GM23338 (cell line): ENCODE measurements around the gene TEX30. TPM values are rescaled to one million over a fixed set of nuclear protein-coding genes. Genes with fewer than 3 reads are reported as not detected.
A peak's percentile ranks its signal among the peaks of the same experiment; 100 is the strongest.

Source experiments
- ATAC-seq: fragments of 200-7000 bp; cut with Tn5 transposase; 3 replicates; pipeline ENCODE4 v1.9.1; 2020
- DNase-seq: peaks from one replicate; pipeline ENCODE4 v3.0.0-alpha.2; 2015; ENCODE audit warnings: low spot score
- H2AFZ ChIP-seq: fragments of 200-600 bp; sonication (generic); 2 replicates; pipeline ENCODE4 v1.8.0; 2016; ENCODE audit warnings: antibody characterized with exemption, mild to moderate bottlenecking, moderate library complexity
- H3F3A ChIP-seq: fragments of 200-600 bp; sonication (generic); replicated peaks from 2 replicates; pipeline ENCODE4 v1.8.0; 2017; ENCODE audit warnings: antibody characterized with exemption, mixed run types, low read depth
- H3K27ac ChIP-seq: fragments of 200-600 bp; sonication (generic); 2 replicates; pipeline ENCODE4 v1.6.1; 2016; ENCODE audit warnings: low read depth
- H3K27me3 ChIP-seq: fragments of 200-600 bp; sonication (generic); 2 replicates; pipeline ENCODE4 v1.8.0; 2016; ENCODE audit warnings: mild to moderate bottlenecking, mixed run types, moderate library complexity; ENCODE audit not compliant: insufficient read depth
- H3K36me3 ChIP-seq: fragments of 200-600 bp; sonication (generic); 2 replicates; pipeline ENCODE4 v1.8.0; 2016; ENCODE audit warnings: mild to moderate bottlenecking; ENCODE audit not compliant: insufficient read depth
- H3K4me1 ChIP-seq: fragments of 200-600 bp; sonication (generic); 2 replicates; pipeline ENCODE4 v1.8.0; 2016; ENCODE audit warnings: mild to moderate bottlenecking, moderate library complexity; ENCODE audit not compliant: insufficient read depth
- H3K4me2 ChIP-seq: fragments of 200-600 bp; sonication (generic); 2 replicates; pipeline ENCODE4 v1.7.1; 2017; ENCODE audit warnings: mixed run types
- H3K4me3 ChIP-seq: fragments of 200-600 bp; sonication (generic); 2 replicates; pipeline ENCODE4 v1.6.1; 2016; ENCODE audit warnings: mixed run types
- H3K79me2 ChIP-seq: fragments of 200-600 bp; sonication (generic); replicated peaks from 2 replicates; pipeline ENCODE4 v1.8.0; 2017; ENCODE audit warnings: mild to moderate bottlenecking; ENCODE audit not compliant: insufficient read depth
- H3K9me2 ChIP-seq: fragments of 200-600 bp; sonication (generic); 2 replicates; pipeline ENCODE4 v1.8.0; 2017; ENCODE audit not compliant: insufficient read depth
- H4K20me1 ChIP-seq: fragments of 200-600 bp; sonication (generic); replicated peaks from 2 replicates; pipeline ENCODE4 v1.8.0; 2017; ENCODE audit warnings: mild to moderate bottlenecking; ENCODE audit not compliant: insufficient read depth
- H3K27ac Mint-ChIP-seq: 2 replicates; pipeline ENCODE4 v1.8.0; 2020; ENCODE audit warnings: inconsistent platforms, mild to moderate bottlenecking, moderate library complexity, mixed read lengths
- H3K27me3 Mint-ChIP-seq: 3 replicates; pipeline ENCODE4 v1.8.0; 2022; ENCODE audit warnings: low read depth, mild to moderate bottlenecking, moderate library complexity, mixed read lengths, inconsistent platforms; ENCODE audit not compliant: insufficient read depth, poor library complexity
- H3K36me3 Mint-ChIP-seq: 3 replicates; pipeline ENCODE4 v1.8.0; 2021; ENCODE audit warnings: low read depth, mild to moderate bottlenecking, inconsistent platforms, moderate library complexity, mixed read lengths
- H3K4me1 Mint-ChIP-seq: 3 replicates; pipeline ENCODE4 v1.8.0; 2020; ENCODE audit warnings: mild to moderate bottlenecking, inconsistent platforms, mixed read lengths
- H3K4me3 Mint-ChIP-seq: 3 replicates; pipeline ENCODE4 v1.8.0; 2021; ENCODE audit warnings: moderate library complexity, mild to moderate bottlenecking, inconsistent platforms, mixed read lengths
- H3K9me3 Mint-ChIP-seq: 3 replicates; pipeline ENCODE4 v1.8.0; 2020; ENCODE audit warnings: moderate library complexity, mild to moderate bottlenecking, inconsistent platforms, mixed read lengths
- CREB1 ChIP-seq: fragments of 250-450 bp; sonication (Bioruptor Pico); IDR thresholded peaks from 2 replicates; pipeline ENCODE4 v1.5.0; 2020; ENCODE audit warnings: low read depth, mild to moderate bottlenecking, moderate library complexity
- EZH2 ChIP-seq: fragments of 200-600 bp; sonication (generic); IDR thresholded peaks from one replicate; pipeline ENCODE4 v1.8.0; 2017; ENCODE audit warnings: antibody characterized with exemption, mild to moderate bottlenecking, low read depth; ENCODE audit not compliant: unreplicated experiment
- EZH2phosphoT487 ChIP-seq: fragments of 200-600 bp; sonication (generic); IDR thresholded peaks from one replicate; pipeline ENCODE4 v1.8.1; 2018; ENCODE audit warnings: antibody characterized with exemption; ENCODE audit not compliant: unreplicated experiment
- JUNB ChIP-seq: IDR thresholded peaks from one replicate; pipeline ENCODE4 v1.6.1; 2016; ENCODE audit warnings: antibody characterized with exemption; ENCODE audit not compliant: unreplicated experiment
- NANOG ChIP-seq: IDR thresholded peaks from 2 replicates; pipeline ENCODE4 v1.6.1; 2016; ENCODE audit warnings: antibody characterized with exemption, borderline replicate concordance
- POLR2AphosphoS5 ChIP-seq: IDR thresholded peaks from 2 replicates; pipeline ENCODE4 v1.6.1; 2016; ENCODE audit warnings: antibody characterized with exemption, low read depth
- REST ChIP-seq: IDR thresholded peaks from one replicate; pipeline ENCODE4 v1.6.1; 2018; ENCODE audit warnings: antibody characterized with exemption; ENCODE audit not compliant: unreplicated experiment
- STAT1 ChIP-seq: IDR thresholded peaks from one replicate; pipeline ENCODE4 v1.6.1; 2016; ENCODE audit warnings: antibody characterized with exemption; ENCODE audit not compliant: unreplicated experiment
- ZNF114 ChIP-seq: fragments of 250-450 bp; sonication (Bioruptor Pico); IDR thresholded peaks from 2 replicates; pipeline ENCODE4 v1.5.0; 2020; ENCODE audit warnings: mild to moderate bottlenecking, moderate library complexity
- ZNF331 ChIP-seq: fragments of 250-450 bp; sonication (Bioruptor Pico); IDR thresholded peaks from 2 replicates; pipeline ENCODE4 v1.5.0; 2020; ENCODE audit warnings: low read depth, mild to moderate bottlenecking, moderate library complexity
- ZNF462 ChIP-seq: fragments of 250-450 bp; sonication (Bioruptor Pico); IDR thresholded peaks from 2 replicates; pipeline ENCODE4 v1.5.0; 2020; ENCODE audit warnings: mild to moderate bottlenecking, moderate library complexity
- polyA plus RNA-seq: library from polyadenylated mRNA; unstranded; fragments of >200 nt; fragmentation: Nextera tagmentation; extraction: Ambion mirVana; gene quantifications from 2 replicates; pipeline ENCODE4 v1.2.1, GENCODE V29; 2016
- total RNA-seq: library from RNA; depleted of rRNA; stranded (reverse); fragments of >200 nt; shearing (Covaris generic); gene quantifications from 2 replicates; pipeline ENCODE4 v1.2.3, GENCODE V29; 2014
- TF ChIP-seq, protein P1 (sequence below), 2 experiments: fragments of 200-600 bp in 1 of 2; sonication (generic) in 1 of 2; conservative IDR thresholded peaks; 2 replicates each; pipeline versions ENCODE4 v1.5.1 to v1.6.1; 2016 to 2017; ENCODE audit warnings: antibody characterized with exemption in 2 of 2, low read depth in 2 of 2, mild to moderate bottlenecking in 2 of 2, moderate library complexity in 1 of 2
- TF ChIP-seq, protein P2 (sequence below): IDR thresholded peaks from 2 replicates; pipeline ENCODE4 v1.6.1; 2016; ENCODE audit warnings: antibody characterized with exemption

TEX30 gene
- total and polyA plus RNA-seq, 2 experiments from 2014 or later: 6.3 to 28.2 TPM

- peaks cover 30% of the 10 kb centered on the region for H3K27me3 ChIP-seq
- peak overlapping the region; percentile 96 for H2AFZ ChIP-seq
- H3K9me2 ChIP-seq: no peaks in the 10 kb centered on the region
- Mint-ChIP-seq H3K36me3 (peaks cover 6% of the 10 kb centered on the region), H3K27ac (no peak overlapping the region), H3K9me3 (no peaks in the 10 kb centered on the region; the same call in 2 of the 3 replicates), H3K27me3 (peaks cover 19% of the 10 kb centered on the region), H3K4me1 (peaks cover 14% of the 10 kb centered on the region), H3K4me3 (peak overlapping the region; percentile 87)
- no peaks in the 10 kb centered on the region; the same call in 1 of the 2 replicates for H3K4me1 ChIP-seq
- no peaks in the 10 kb centered on the region; the same call in 1 of the 2 replicates for H4K20me1 ChIP-seq
- DNase-seq: no peak
- H3K4me3 ChIP-seq: peak overlapping the region; percentile 81
- no peak for TF ChIP-seq EZH2phosphoT487
- no peak for TF ChIP-seq REST
- TF ChIP-seq NANOG: no peak
- TF ChIP-seq EZH2: no peak
- no peak for TF ChIP-seq JUNB
- TF ChIP-seq CREB1: no peak
- no peak for TF ChIP-seq POLR2AphosphoS5
- no peak for TF ChIP-seq STAT1
- no peak for TF ChIP-seq ZNF114 (CRISPR knock-in tag)
- TF ChIP-seq ZNF462: no peak
- TF ChIP-seq, protein P1, sequence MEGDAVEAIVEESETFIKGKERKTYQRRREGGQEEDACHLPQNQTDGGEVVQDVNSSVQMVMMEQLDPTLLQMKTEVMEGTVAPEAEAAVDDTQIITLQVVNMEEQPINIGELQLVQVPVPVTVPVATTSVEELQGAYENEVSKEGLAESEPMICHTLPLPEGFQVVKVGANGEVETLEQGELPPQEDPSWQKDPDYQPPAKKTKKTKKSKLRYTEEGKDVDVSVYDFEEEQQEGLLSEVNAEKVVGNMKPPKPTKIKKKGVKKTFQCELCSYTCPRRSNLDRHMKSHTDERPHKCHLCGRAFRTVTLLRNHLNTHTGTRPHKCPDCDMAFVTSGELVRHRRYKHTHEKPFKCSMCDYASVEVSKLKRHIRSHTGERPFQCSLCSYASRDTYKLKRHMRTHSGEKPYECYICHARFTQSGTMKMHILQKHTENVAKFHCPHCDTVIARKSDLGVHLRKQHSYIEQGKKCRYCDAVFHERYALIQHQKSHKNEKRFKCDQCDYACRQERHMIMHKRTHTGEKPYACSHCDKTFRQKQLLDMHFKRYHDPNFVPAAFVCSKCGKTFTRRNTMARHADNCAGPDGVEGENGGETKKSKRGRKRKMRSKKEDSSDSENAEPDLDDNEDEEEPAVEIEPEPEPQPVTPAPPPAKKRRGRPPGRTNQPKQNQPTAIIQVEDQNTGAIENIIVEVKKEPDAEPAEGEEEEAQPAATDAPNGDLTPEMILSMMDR (conservative IDR thresholded peaks at IDR 0.05; ENCODE audit: low read depth in 2 of 2): no peak
- TF ChIP-seq ZNF331 (CRISPR knock-in tag): no peak
- TF ChIP-seq, protein P2, sequence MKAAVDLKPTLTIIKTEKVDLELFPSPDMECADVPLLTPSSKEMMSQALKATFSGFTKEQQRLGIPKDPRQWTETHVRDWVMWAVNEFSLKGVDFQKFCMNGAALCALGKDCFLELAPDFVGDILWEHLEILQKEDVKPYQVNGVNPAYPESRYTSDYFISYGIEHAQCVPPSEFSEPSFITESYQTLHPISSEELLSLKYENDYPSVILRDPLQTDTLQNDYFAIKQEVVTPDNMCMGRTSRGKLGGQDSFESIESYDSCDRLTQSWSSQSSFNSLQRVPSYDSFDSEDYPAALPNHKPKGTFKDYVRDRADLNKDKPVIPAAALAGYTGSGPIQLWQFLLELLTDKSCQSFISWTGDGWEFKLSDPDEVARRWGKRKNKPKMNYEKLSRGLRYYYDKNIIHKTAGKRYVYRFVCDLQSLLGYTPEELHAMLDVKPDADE: no peak
- H3K4me2 ChIP-seq: peak overlapping the region; percentile 95
- H3K79me2 ChIP-seq: no peaks in the 10 kb centered on the region
- no peaks in the 10 kb centered on the region for H3K36me3 ChIP-seq
- peak; percentile 16 for ATAC-seq
- no peak overlapping the region for H3K27ac ChIP-seq
- no peaks in the 10 kb centered on the region for H3F3A ChIP-seq
Observed at GRCh38 chr13:102774214-102774568, 605 bp upstream of the TEX30 start.
